H1 (cell line): Measurements from ENCODE around the gene SBF2. TPM values are rescaled to one million over a fixed set of nuclear protein-coding genes. Genes with fewer than 3 reads are reported as not detected.

Experiments
- ASH2L ChIP-seq: fragments of 200-600, 300-600 bp; sonication (generic); IDR thresholded peaks from one replicate; pipeline ENCODE4 v1.7.1; 2017; ENCODE audit warnings: low read length
- CHD1 ChIP-seq: IDR thresholded peaks from 2 replicates; pipeline ENCODE4 v1.6.1; 2012; ENCODE audit warnings: low read depth, low read length, improper control_type of control experiment
- E2F6 ChIP-seq: IDR thresholded peaks from 2 replicates; pipeline ENCODE4 v1.6.1; 2012; ENCODE audit warnings: inconsistent platforms
- MAFK ChIP-seq: IDR thresholded peaks from 2 replicates; pipeline ENCODE4 v1.6.1; 2012; ENCODE audit warnings: low read depth, mild to moderate bottlenecking, improper control_type of control experiment, low read length
- NANOG ChIP-seq: IDR thresholded peaks from 2 replicates; pipeline ENCODE4 v1.6.1; 2011; ENCODE audit warnings: low read length, low read depth, mild to moderate bottlenecking, inconsistent platforms; ENCODE audit not compliant: insufficient read depth, poor library complexity, severe bottlenecking
- SIRT6 ChIP-seq: IDR thresholded peaks from one replicate; pipeline ENCODE4 v1.7.1; 2012; ENCODE audit warnings: low read length, inconsistent platforms
- TCF12 ChIP-seq: IDR thresholded peaks from 2 replicates; pipeline ENCODE4 v1.6.1; 2011; ENCODE audit warnings: low read depth, mild to moderate bottlenecking, low read length
- YY1 ChIP-seq: IDR thresholded peaks from 2 replicates; pipeline ENCODE4 v1.6.1; 2011; ENCODE audit warnings: low read depth, mild to moderate bottlenecking, low read length
- polyA plus RNA-seq, 7 experiments: library from polyadenylated mRNA; depleted of rRNA in 3 of 7; stranded (reverse) in 5 of 7; unstranded in 2 of 7; fragments of >200 nt in 5 of 7; fragments of 200-250 nt in 2 of 7; gene quantifications; 1 replicate in 5 of 7; 2 replicates in 1 of 7; 4 replicates in 1 of 7; pipeline versions ENCODE4 v1.2.1 to v1.2.3, GENCODE V29; 2011 to 2013; ENCODE audit warnings: missing spikeins in 2 of 7, mixed read lengths in 2 of 7
- total RNA-seq: library from RNA; stranded (reverse); fragmentation: NEBNext Ultra II Directional; extraction: Animal tissue kit (Norgen Biotek cat#: 25700); gene quantifications from 2 replicates; pipeline ENCODE4 v1.2.1, GENCODE V29; 2021

SBF2 gene
- total and polyA plus RNA-seq, 2 of the 8 experiments (the other 6 are each of a cell fraction or from before 2014, with no cell fraction given), result 36.7 to 50.5 TPM

- TF ChIP-seq NANOG (no peak), SIRT6 (no peak), CHD1 (no peak), E2F6 (no peak), ASH2L (no peak), TCF12 (no peak), MAFK (no peak), YY1 (no peak)
Measured at GRCh38 chr11:9858822-9859221, 435.2 kb downstream of the SBF2 start (continued).
